K562 (cell line): ENCODE results near the gene ATOH8. TPM values are rescaled to one million over a fixed set of nuclear protein-coding genes. Genes with fewer than 3 reads are reported as not detected.

ENCODE experiments used
- ATAC-seq: fragments of 200-7000 bp; cut with Tn5 transposase; 3 replicates; pipeline ENCODE4 v1.9.1; 2020; ENCODE audit warnings: moderate library complexity
- BruUV-seq: library from RNA; stranded (reverse); fragments of 400-500 nt; replicated peaks from 2 replicates; lab custom pipeline; 2021; lab: Mats Ljungman, UMichigan
- CTCF ChIA-PET: fragments of 300-600 bp; formaldehyde crosslinking; extraction: SDS; loops from one replicate; lab custom pipeline; 2021; ENCODE audit warnings: low intra/inter-chr PET ratio; lab: Yijun Ruan, JAX
- POLR2A ChIA-PET: fragments of 300-600, 350-650 bp; sonication (Branson Sonifier 250); formaldehyde crosslinking; extraction: SDS; loops from one replicate; lab custom pipeline; 2021; ENCODE audit warnings: antibody characterized with exemption, inconsistent platforms; lab: Yijun Ruan, JAX
- DNase-seq, 4 experiments: peaks; one replicate each; pipeline versions ENCODE4 v3.0.0 to v3.0.0-alpha.2; 2011 to 2018; ENCODE audit warnings: low spot score in 3 of 4, mixed read lengths in 3 of 4; ENCODE audit errors: extremely low read depth in 1 of 4
- FAIRE-seq: peaks from 2 replicates; lab custom pipeline; 2011; peaks lifted over from hg19 to GRCh38; lab: Jason Lieb, UNC
- H2AFZ ChIP-seq: 2 replicates; pipeline ENCODE4 v1.6.0; 2011; ENCODE audit warnings: low read depth, low read length, control low read depth, inconsistent platforms
- H3K27ac ChIP-seq: fragments of 200-600 bp; 3 replicates; pipeline ENCODE4 v1.8.0; 2011; ENCODE audit warnings: low read depth, mild to moderate bottlenecking, control low read depth, inconsistent platforms, low read length, moderate library complexity, mixed read lengths; ENCODE audit errors: extremely low read depth
- H3K27me3 ChIP-seq, 2 experiments: fragments of 300-600 bp in 1 of 2; 2 replicates in 1 of 2; 3 replicates in 1 of 2; pipeline versions ENCODE4 v1.6.0 to v1.8.0; 2011; ENCODE audit warnings: inconsistent platforms in 2 of 2, low read length in 2 of 2, mild to moderate bottlenecking in 1 of 2, mixed read lengths in 1 of 2, moderate library complexity in 1 of 2; ENCODE audit not compliant: control insufficient read depth in 2 of 2, insufficient read depth in 2 of 2
- H3K36me3 ChIP-seq: fragments of 300-600 bp; 3 replicates; pipeline ENCODE4 v1.8.0; 2011; ENCODE audit warnings: mild to moderate bottlenecking, low read length, inconsistent platforms; ENCODE audit not compliant: control insufficient read depth, insufficient read depth
- H3K4me1 ChIP-seq, 2 experiments: fragments of 200-600 bp in 1 of 2; replicated peaks in 1 of 2; 2 replicates in 1 of 2; 3 replicates in 1 of 2; pipeline versions ENCODE4 v1.5.1 to v1.8.0; 2011; ENCODE audit warnings: inconsistent platforms in 2 of 2, low read length in 2 of 2, mild to moderate bottlenecking in 1 of 2, mixed read lengths in 1 of 2, moderate library complexity in 1 of 2; ENCODE audit not compliant: control insufficient read depth in 2 of 2, insufficient read depth in 2 of 2
- H3K4me2 ChIP-seq: 2 replicates; pipeline ENCODE4 v1.6.1; 2011; ENCODE audit warnings: low read length, control low read depth, inconsistent platforms, mixed read lengths; ENCODE audit not compliant: insufficient read depth
- H3K4me3 ChIP-seq: fragments of 200-600 bp; sonication (generic), shearing (Covaris generic); 2 replicates; pipeline ENCODE4 v1.5.1; 2016; ENCODE audit warnings: control low read depth, inconsistent platforms
- H3K79me2 ChIP-seq: fragments of 200-600 bp; 3 replicates; pipeline ENCODE4 v1.8.0; 2011; ENCODE audit warnings: low read length, inconsistent platforms; ENCODE audit not compliant: control insufficient read depth, insufficient read depth
- H3K9ac ChIP-seq, 2 experiments: 2 replicates each; pipeline versions ENCODE4 v1.6.0 to v1.6.1; 2011; ENCODE audit warnings: low read depth in 2 of 2, low read length in 2 of 2, control low read depth in 1 of 2, inconsistent platforms in 1 of 2, mild to moderate bottlenecking in 1 of 2, mixed read lengths in 1 of 2; ENCODE audit not compliant: insufficient read depth in 1 of 2
- H3K9me1 ChIP-seq: one replicate; pipeline ENCODE4 v1.6.0; 2011; ENCODE audit warnings: inconsistent platforms, mild to moderate bottlenecking, low read length, moderate library complexity; ENCODE audit not compliant: control insufficient read depth, insufficient read depth
- H3K9me3 ChIP-seq: replicated peaks from 2 replicates; pipeline ENCODE4 v1.5.1; 2011; ENCODE audit warnings: low read depth, low read length, inconsistent platforms; ENCODE audit not compliant: control insufficient read depth, insufficient read depth
- H4K20me1 ChIP-seq: replicated peaks from 2 replicates; pipeline ENCODE4 v1.6.1; 2011; ENCODE audit warnings: low read length, inconsistent platforms, mixed read lengths; ENCODE audit not compliant: control insufficient read depth, insufficient read depth
- WGBS: fragments of 100-300 bp; shearing (Covaris generic); methylation state at CpG from one replicate; pipeline ENCODE4 v1.1.6; 2016; ENCODE audit warnings: low coverage, mixed read lengths; ENCODE audit not compliant: insufficient coverage; ENCODE audit errors: missing lambda C conversion rate; 5-methylcytosine and 5-hydroxymethylcytosine counted together
- in situ Hi-C: fragments of 300-500 bp; cut with MboI; formaldehyde crosslinking; loops from 4 replicates; pipeline ENCODE4 v1.15.0; 2018; ENCODE audit warnings: inconsistent platforms, mixed read lengths
- intact Hi-C: fragments of 100-400 bp; cut with micrococcal nuclease; formaldehyde crosslinking; loops from 2 replicates; pipeline ENCODE4 v1.14.2; 2022
- polyA plus RNA-seq, 8 experiments: library from polyadenylated mRNA; depleted of rRNA in 4 of 8; stranded (reverse) in 5 of 8; unstranded in 3 of 8; fragments of >200 nt; fragmentation: Nextera tagmentation in 2 of 8; fragmentation: Illumina TruSeq in 1 of 8; extraction: Ambion mirVana in 2 of 8; extraction: Trizol in 1 of 8; gene quantifications; 2 replicates each; pipeline versions ENCODE4 v1.2.1 to v1.2.3, GENCODE V29; 2011 to 2014; ENCODE audit warnings: inconsistent platforms in 1 of 8, missing spikeins in 1 of 8
- total RNA-seq, 7 experiments: library from RNA; depleted of rRNA in 6 of 7; stranded (reverse); fragments of >200 nt in 6 of 7; fragmentation: Illumina TruSeq in 2 of 7; extraction: Trizol in 2 of 7; gene quantifications; 2 replicates each; pipeline versions ENCODE4 v1.2.1 to v1.2.3, GENCODE V29; 2011 to 2021; ENCODE audit warnings: low replicate concordance in 1 of 7
- TF ChIP-seq, protein P1 (sequence below), 2 experiments: fragments of 450-650 bp in 1 of 2; sonication (generic) in 1 of 2; formaldehyde crosslinking in 1 of 2; IDR thresholded peaks; 2 replicates each; pipeline versions ENCODE4 v1.7.1 to v1.9.0; 2016 to 2022; ENCODE audit warnings: inconsistent platforms in 1 of 2, mild to moderate bottlenecking in 1 of 2, missing genetic modification reagents in 1 of 2

ATOH8 gene
- total and polyA plus RNA-seq, 9 of the 15 experiments (the other 6 are each of a cell fraction or from before 2014, with no cell fraction given): not detected

- DNase-seq: no peak
- POLR2A ChIA-PET: no interaction called here
- TF ChIP-seq, protein P1, sequence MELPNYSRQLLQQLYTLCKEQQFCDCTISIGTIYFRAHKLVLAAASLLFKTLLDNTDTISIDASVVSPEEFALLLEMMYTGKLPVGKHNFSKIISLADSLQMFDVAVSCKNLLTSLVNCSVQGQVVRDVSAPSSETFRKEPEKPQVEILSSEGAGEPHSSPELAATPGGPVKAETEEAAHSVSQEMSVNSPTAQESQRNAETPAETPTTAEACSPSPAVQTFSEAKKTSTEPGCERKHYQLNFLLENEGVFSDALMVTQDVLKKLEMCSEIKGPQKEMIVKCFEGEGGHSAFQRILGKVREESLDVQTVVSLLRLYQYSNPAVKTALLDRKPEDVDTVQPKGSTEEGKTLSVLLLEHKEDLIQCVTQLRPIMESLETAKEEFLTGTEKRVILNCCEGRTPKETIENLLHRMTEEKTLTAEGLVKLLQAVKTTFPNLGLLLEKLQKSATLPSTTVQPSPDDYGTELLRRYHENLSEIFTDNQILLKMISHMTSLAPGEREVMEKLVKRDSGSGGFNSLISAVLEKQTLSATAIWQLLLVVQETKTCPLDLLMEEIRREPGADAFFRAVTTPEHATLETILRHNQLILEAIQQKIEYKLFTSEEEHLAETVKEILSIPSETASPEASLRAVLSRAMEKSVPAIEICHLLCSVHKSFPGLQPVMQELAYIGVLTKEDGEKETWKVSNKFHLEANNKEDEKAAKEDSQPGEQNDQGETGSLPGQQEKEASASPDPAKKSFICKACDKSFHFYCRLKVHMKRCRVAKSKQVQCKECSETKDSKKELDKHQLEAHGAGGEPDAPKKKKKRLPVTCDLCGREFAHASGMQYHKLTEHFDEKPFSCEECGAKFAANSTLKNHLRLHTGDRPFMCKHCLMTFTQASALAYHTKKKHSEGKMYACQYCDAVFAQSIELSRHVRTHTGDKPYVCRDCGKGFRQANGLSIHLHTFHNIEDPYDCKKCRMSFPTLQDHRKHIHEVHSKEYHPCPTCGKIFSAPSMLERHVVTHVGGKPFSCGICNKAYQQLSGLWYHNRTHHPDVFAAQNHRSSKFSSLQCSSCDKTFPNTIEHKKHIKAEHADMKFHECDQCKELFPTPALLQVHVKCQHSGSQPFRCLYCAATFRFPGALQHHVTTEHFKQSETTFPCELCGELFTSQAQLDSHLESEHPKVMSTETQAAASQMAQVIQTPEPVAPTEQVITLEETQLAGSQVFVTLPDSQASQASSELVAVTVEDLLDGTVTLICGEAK (IDR thresholded peaks at IDR 0.05): no peak
- TF ChIP-seq, protein P1 (CRISPR knock-in tag; IDR thresholded peaks at IDR 0.05): no peak
- TF ChIP-seq, all 486 proteins: peak for 0
- Histone ChIP-seq H3K36me3 (no peaks in the 10 kb centered on the region), H4K20me1 (no peaks in the 10 kb centered on the region), H3K9me3 (no peaks in the 10 kb centered on the region), H3K27ac (no peak overlapping the region), H3K9ac (no peak overlapping the region), H3K9me1 (no peaks in the 10 kb centered on the region), H3K4me1 (no peaks in the 10 kb centered on the region; a peak in 1 of 5 replicates), H3K27me3 (peaks cover 29 to 63% of the 10 kb centered on the region in 2 experiments), H3K4me3 (no peak overlapping the region), H2AFZ (no peak overlapping the region), H3K79me2 (no peaks in the 10 kb centered on the region), H3K4me2 (no peak overlapping the region)
- in situ Hi-C loops: loop anchor here (5.0 kb wide), 1 partner anchor 77 kb away; no protein-coding TSS in a partner anchor
- CTCF ChIA-PET: no interaction called here
- FAIRE-seq (no peak), ATAC-seq (no peak)
- 4% methylated on average over 5 of the region's 5 CpGs for WGBS
- intact Hi-C loops: no loop called here
- BruUV-seq: no TSS peak
Measured at GRCh38 chr2:85734942-85735608, 18.7 kb upstream of the ATOH8 start.
